Cerebellar cortex (tissue), 1 donor: Measurements from ENCODE around the gene ATF3.

Experiments used
- DNase-seq: peaks from one replicate; pipeline ENCODE4 v3.0.0-alpha.2; 2015; ENCODE audit warnings: low spot score

The ATF3 gene

GRCh38 chr1:212608959-212609700 lies 569 bp downstream of the ATF3 start:
- DNase-seq, result no peak

GRCh38 chr1:212609701-212610574 lies 1.4 kb downstream of the ATF3 start:
- DNase-seq, result no peak

GRCh38 chr1:212610575-212610967 lies 2.0 kb downstream of the ATF3 start:
- no peak for DNase-seq

GRCh38 chr1:212611000-212611948 lies 2.7 kb downstream of the ATF3 start:
- DNase-seq, result no peak

GRCh38 chr1:212612041-212612961 lies 3.7 kb downstream of the ATF3 start:
- DNase-seq, result no peak

GRCh38 chr1:212613440-212614335 lies 5.1 kb downstream of the ATF3 start:
- DNase-seq, result no peak

GRCh38 chr1:212614453-212615200 lies 6.1 kb downstream of the ATF3 start:
- no peak for DNase-seq

- no peak for DNase-seq
These were observed 6.6 kb downstream of the ATF3 start for GRCh38 chr1:212615201-212615470.

- DNase-seq, result no peak
These were observed 10.1 kb downstream of the ATF3 start for GRCh38 chr1:212618466-212619210.

- no peak for DNase-seq
These were observed 11.7 kb downstream of the ATF3 start for GRCh38 chr1:212620293-212620692.

- DNase-seq, result no peak
These were observed 12.7 kb downstream of the ATF3 start for GRCh38 chr1:212621043-212621948.

- no peak for DNase-seq
These were observed 13.4 kb downstream of the ATF3 start for GRCh38 chr1:212621949-212622305.

GRCh38 chr1:212622467-212622866 lies 13.9 kb downstream of the ATF3 start:
- DNase-seq, result no peak

GRCh38 chr1:212622906-212623305 lies 14.3 kb downstream of the ATF3 start:
- DNase-seq, result no peak

- no peak for DNase-seq
These were observed 15.0 kb downstream of the ATF3 start for GRCh38 chr1:212623603-212624002.

GRCh38 chr1:212624976-212625501 lies 16.5 kb downstream of the ATF3 start:
- no peak for DNase-seq

GRCh38 chr1:212625781-212626450 lies 17.4 kb downstream of the ATF3 start:
- no peak for DNase-seq
